Neural progenitor cell (in vitro differentiated cells): Measurements from ENCODE around the gene MMADHC. TPM values are rescaled to one million over a fixed set of nuclear protein-coding genes. Genes with fewer than 3 reads are reported as not detected.
A peak's percentile ranks its signal among the peaks of the same experiment; 100 is the strongest.

Source experiments
- DNase-seq: peaks from one replicate; pipeline ENCODE4 v3.0.0-alpha.2; 2016; ENCODE audit warnings: low spot score
- H2AFZ ChIP-seq: fragments of 200-600 bp; sonication (generic); replicated peaks from 2 replicates; pipeline ENCODE4 v1.6.1; 2016; ENCODE audit warnings: antibody characterized with exemption
- H3F3A ChIP-seq: fragments of 200-600 bp; sonication (generic); 2 replicates; pipeline ENCODE4 v1.6.1; 2016; ENCODE audit warnings: antibody characterized with exemption, low read depth
- H3K27ac ChIP-seq: fragments of 200-600 bp; sonication (generic); 2 replicates; pipeline ENCODE4 v1.5.1; 2016; ENCODE audit warnings: mild to moderate bottlenecking
- H3K27me3 ChIP-seq: fragments of 200-600 bp; sonication (generic); 2 replicates; pipeline ENCODE4 v1.6.1; 2016; ENCODE audit warnings: mild to moderate bottlenecking, moderate library complexity
- H3K36me3 ChIP-seq: fragments of 200-600 bp; sonication (generic); 2 replicates; pipeline ENCODE4 v1.5.1; 2016
- H3K4me1 ChIP-seq: fragments of 200-600 bp; sonication (generic); 2 replicates; pipeline ENCODE4 v1.6.1; 2016; ENCODE audit warnings: mixed run types
- H3K4me2 ChIP-seq: fragments of 200-600 bp; sonication (generic); 2 replicates; pipeline ENCODE4 v1.6.1; 2016
- H3K4me3 ChIP-seq: fragments of 200-600 bp; sonication (generic); 2 replicates; pipeline ENCODE4 v1.5.1; 2016
- H3K79me2 ChIP-seq: fragments of 200-600 bp; sonication (generic); 2 replicates; pipeline ENCODE4 v1.6.1; 2016; ENCODE audit warnings: low read depth
- H3K9ac ChIP-seq: fragments of 200-600 bp; sonication (generic); 2 replicates; pipeline ENCODE4 v1.6.1; 2016
- H3K9me3 ChIP-seq: fragments of 200-600 bp; sonication (generic); 2 replicates; pipeline ENCODE4 v1.5.1; 2016; ENCODE audit warnings: low read depth
- H4K20me1 ChIP-seq: fragments of 200-600 bp; sonication (generic); 2 replicates; pipeline ENCODE4 v1.6.1; 2016; ENCODE audit warnings: low read depth
- H3K27ac Mint-ChIP-seq: 3 replicates; pipeline ENCODE4 v1.8.0; 2021; ENCODE audit warnings: mixed read lengths
- H3K27me3 Mint-ChIP-seq: 2 replicates; pipeline ENCODE4 v1.8.0; 2022; ENCODE audit warnings: low read depth, mild to moderate bottlenecking, inconsistent platforms, moderate library complexity, mixed read lengths; ENCODE audit not compliant: insufficient read depth
- H3K36me3 Mint-ChIP-seq: 3 replicates; pipeline ENCODE4 v1.8.0; 2021; ENCODE audit warnings: mixed read lengths
- H3K4me1 Mint-ChIP-seq: 3 replicates; pipeline ENCODE4 v1.8.0; 2021; ENCODE audit warnings: mixed read lengths
- H3K4me3 Mint-ChIP-seq: 3 replicates; pipeline ENCODE4 v1.8.0; 2021; ENCODE audit warnings: mild to moderate bottlenecking, moderate library complexity, mixed read lengths
- H3K9me3 Mint-ChIP-seq: 3 replicates; pipeline ENCODE4 v1.8.0; 2020; ENCODE audit warnings: mixed read lengths
- CTCF ChIP-seq: fragments of 200-600 bp; sonication (generic); IDR thresholded peaks from 2 replicates; pipeline ENCODE4 v1.5.1; 2017; ENCODE audit warnings: antibody characterized with exemption, mild to moderate bottlenecking
- EZH2 ChIP-seq: fragments of 200-600 bp; sonication (generic); IDR thresholded peaks from 2 replicates; pipeline ENCODE4 v1.6.1; 2017; ENCODE audit warnings: antibody characterized with exemption, mild to moderate bottlenecking, moderate library complexity
- EZH2phosphoT487 ChIP-seq: fragments of 200-600 bp; sonication (generic); IDR thresholded peaks from 2 replicates; pipeline ENCODE4 v1.6.1; 2017; ENCODE audit warnings: antibody characterized with exemption
- total RNA-seq: library from RNA; depleted of rRNA; stranded (reverse); fragments of >200 nt; gene quantifications from 2 replicates; pipeline ENCODE4 v1.2.3, GENCODE V29; 2015; ENCODE audit warnings: low replicate concordance

The MMADHC gene
- total RNA-seq, 1 donor from 2014 or later = 178 TPM

DNA sequence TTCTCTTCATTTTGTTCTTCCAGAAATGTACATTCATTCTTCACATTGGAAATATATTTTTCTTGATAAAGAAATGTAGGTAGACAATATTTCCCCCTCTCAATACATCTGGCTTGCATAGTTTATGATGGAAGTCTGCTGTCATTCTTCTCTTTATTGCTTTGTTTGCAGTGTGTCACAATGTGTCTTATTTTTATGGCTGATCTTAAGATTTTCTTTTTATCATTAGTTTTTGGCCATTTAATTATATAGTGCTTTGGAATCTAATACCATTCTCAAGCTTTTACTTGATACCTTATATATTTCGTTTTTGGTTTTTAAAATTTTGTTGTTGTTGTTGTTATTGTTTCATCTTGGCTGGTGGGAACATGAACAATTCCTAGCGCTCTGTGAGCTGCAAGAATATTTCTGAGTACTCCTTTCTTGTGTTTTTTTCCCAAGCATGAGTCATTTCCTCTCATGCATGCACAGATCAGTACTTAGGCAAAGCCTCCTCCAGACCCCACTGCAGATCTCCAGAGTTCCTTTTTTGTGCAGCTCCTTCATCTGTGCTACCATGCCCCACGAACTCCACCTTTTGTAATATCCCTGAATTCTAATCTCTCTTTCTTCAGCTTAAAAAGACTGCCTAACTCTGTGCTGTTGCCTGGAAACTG lies 13.7 kb upstream of the MMADHC start:
- no peak overlapping the region for H3K4me2 ChIP-seq
- H3K27ac Mint-ChIP-seq = no peak overlapping the region
- H3K9ac ChIP-seq = no peak overlapping the region

DNA sequence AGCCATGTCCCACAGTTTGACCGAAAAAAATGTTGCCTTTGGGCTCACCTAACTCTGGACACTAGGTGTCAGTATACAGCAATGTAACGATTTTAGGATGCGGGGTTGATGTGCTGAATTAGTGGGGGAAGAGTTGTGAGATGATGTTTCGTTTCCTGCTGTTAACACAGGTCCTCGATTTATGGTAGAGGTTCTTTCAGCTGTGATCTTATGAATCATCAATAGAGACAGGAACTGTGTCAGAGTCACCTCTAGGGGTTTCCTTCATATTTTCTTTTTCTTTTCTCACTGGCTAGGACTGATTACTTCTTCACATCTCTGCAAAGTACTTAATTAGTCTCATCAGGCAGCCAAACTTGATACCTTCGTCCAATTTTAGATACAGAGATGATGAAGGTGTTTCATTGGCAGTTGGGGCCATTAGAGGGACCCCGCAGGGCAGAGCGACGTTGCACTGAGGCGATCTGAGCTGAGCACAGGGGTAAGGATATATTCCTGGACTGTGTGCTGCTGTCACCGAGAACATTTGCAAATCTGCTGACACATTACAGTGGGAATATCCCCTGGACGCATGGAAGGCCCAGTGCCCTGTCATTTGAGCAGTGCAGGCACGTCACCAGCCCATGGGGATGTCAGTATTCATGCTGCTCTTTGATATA lies 10.2 kb upstream of the MMADHC start:
- no peak for TF ChIP-seq EZH2phosphoT487
- peak; percentile 91 for TF ChIP-seq CTCF
- H4K20me1 ChIP-seq = no peaks in the 10 kb centered on the region
- peak overlapping the region; percentile 58 for H2AFZ ChIP-seq
- peaks cover 15% of the 10 kb centered on the region for H3K9me3 Mint-ChIP-seq
- no peaks in the 10 kb centered on the region for H3K27me3 ChIP-seq
- no peak overlapping the region for H3K4me3 ChIP-seq
- H3K27me3 Mint-ChIP-seq = no peaks in the 10 kb centered on the region
- H3F3A ChIP-seq = no peaks in the 10 kb centered on the region
- H3K36me3 Mint-ChIP-seq = peaks cover 2% of the 10 kb centered on the region
- no peak overlapping the region for H3K27ac ChIP-seq
- no peaks in the 10 kb centered on the region for H3K9me3 ChIP-seq
- no peak overlapping the region for H3K4me2 ChIP-seq
- peaks cover 17% of the 10 kb centered on the region for H3K4me1 Mint-ChIP-seq
- no peak overlapping the region for H3K27ac Mint-ChIP-seq
- H3K79me2 ChIP-seq = no peaks in the 10 kb centered on the region
- no peaks in the 10 kb centered on the region for H3K36me3 ChIP-seq
- H3K9ac ChIP-seq = no peak overlapping the region
- H3K4me1 ChIP-seq = no peaks in the 10 kb centered on the region
- peak; percentile 83 for DNase-seq
- no peak overlapping the region for H3K4me3 Mint-ChIP-seq

More for the DNA sequence above, 13.7 kb upstream of the MMADHC start:
- no peak overlapping the region for H3K4me3 ChIP-seq
- no peaks in the 10 kb centered on the region for H3K4me1 ChIP-seq
- no peak overlapping the region for H3K27ac ChIP-seq
- H3F3A ChIP-seq = no peaks in the 10 kb centered on the region
- Mint-ChIP-seq H3K4me3 (no peak overlapping the region), H3K27me3 (no peaks in the 10 kb centered on the region), H3K36me3 (peaks cover 2% of the 10 kb centered on the region), H3K9me3 (peaks cover 17% of the 10 kb centered on the region), H3K4me1 (peaks cover 9% of the 10 kb centered on the region)
- no peaks in the 10 kb centered on the region for H3K36me3 ChIP-seq
- no peak overlapping the region for H2AFZ ChIP-seq
- H3K79me2 ChIP-seq = no peaks in the 10 kb centered on the region
- TF ChIP-seq EZH2phosphoT487 = no peak
- no peak for TF ChIP-seq EZH2
- TF ChIP-seq CTCF = no peak
- DNase-seq = no peak
- no peaks in the 10 kb centered on the region for H3K9me3 ChIP-seq
- H4K20me1 ChIP-seq = no peaks in the 10 kb centered on the region
- no peaks in the 10 kb centered on the region for H3K27me3 ChIP-seq

GRCh38 chr2:149597050-149597667 lies 9.6 kb upstream of the MMADHC start:
- Histone ChIP-seq H3K4me1 (no peaks in the 10 kb centered on the region), H3K4me3 (no peak overlapping the region), H3K27ac (no peak overlapping the region), H3K9me3 (no peaks in the 10 kb centered on the region), H3K4me2 (no peak overlapping the region), H3F3A (no peaks in the 10 kb centered on the region), H3K36me3 (no peaks in the 10 kb centered on the region), H2AFZ (no peak overlapping the region), H3K27me3 (no peaks in the 10 kb centered on the region), H4K20me1 (no peaks in the 10 kb centered on the region), H3K9ac (no peak overlapping the region), H3K79me2 (no peaks in the 10 kb centered on the region)
- H3K4me1 Mint-ChIP-seq = peaks cover 18% of the 10 kb centered on the region
- H3K4me3 Mint-ChIP-seq = no peak overlapping the region
- DNase-seq = no peak
- no peaks in the 10 kb centered on the region for H3K27me3 Mint-ChIP-seq
- TF ChIP-seq EZH2phosphoT487 (no peak), CTCF (no peak), EZH2 (no peak)
- H3K9me3 Mint-ChIP-seq = peaks cover 15% of the 10 kb centered on the region
- no peak overlapping the region for H3K27ac Mint-ChIP-seq
- peaks cover 2% of the 10 kb centered on the region for H3K36me3 Mint-ChIP-seq
